GM06990 (cell line): ENCODE results near the gene IFFO2.

ENCODE experiments used
- DNase-seq: peaks from one replicate; pipeline ENCODE4 v3.0.0-alpha.2; 2011; ENCODE audit not compliant: insufficient read length; ENCODE audit errors: extremely low read depth
- H3K27me3 ChIP-seq: replicated peaks from 2 replicates; pipeline ENCODE4 v1.6.0; 2011; ENCODE audit warnings: low read length; ENCODE audit not compliant: control insufficient read depth, insufficient read depth
- H3K36me3 ChIP-seq: 2 replicates; pipeline ENCODE4 v1.5.1; 2011; ENCODE audit warnings: low read length; ENCODE audit not compliant: control insufficient read depth, insufficient read depth
- H3K4me3 ChIP-seq: replicated peaks from 2 replicates; pipeline ENCODE4 v1.5.1; 2011; ENCODE audit warnings: low read depth, mild to moderate bottlenecking, control low read depth, low read length
- TF ChIP-seq, protein P1 (sequence below): IDR thresholded peaks from 2 replicates; pipeline ENCODE4 v1.5.1; 2011; ENCODE audit warnings: low read length, control low read depth, mild to moderate bottlenecking, inconsistent platforms; ENCODE audit not compliant: insufficient read depth, poor library complexity, severe bottlenecking

IFFO2 gene

DNA sequence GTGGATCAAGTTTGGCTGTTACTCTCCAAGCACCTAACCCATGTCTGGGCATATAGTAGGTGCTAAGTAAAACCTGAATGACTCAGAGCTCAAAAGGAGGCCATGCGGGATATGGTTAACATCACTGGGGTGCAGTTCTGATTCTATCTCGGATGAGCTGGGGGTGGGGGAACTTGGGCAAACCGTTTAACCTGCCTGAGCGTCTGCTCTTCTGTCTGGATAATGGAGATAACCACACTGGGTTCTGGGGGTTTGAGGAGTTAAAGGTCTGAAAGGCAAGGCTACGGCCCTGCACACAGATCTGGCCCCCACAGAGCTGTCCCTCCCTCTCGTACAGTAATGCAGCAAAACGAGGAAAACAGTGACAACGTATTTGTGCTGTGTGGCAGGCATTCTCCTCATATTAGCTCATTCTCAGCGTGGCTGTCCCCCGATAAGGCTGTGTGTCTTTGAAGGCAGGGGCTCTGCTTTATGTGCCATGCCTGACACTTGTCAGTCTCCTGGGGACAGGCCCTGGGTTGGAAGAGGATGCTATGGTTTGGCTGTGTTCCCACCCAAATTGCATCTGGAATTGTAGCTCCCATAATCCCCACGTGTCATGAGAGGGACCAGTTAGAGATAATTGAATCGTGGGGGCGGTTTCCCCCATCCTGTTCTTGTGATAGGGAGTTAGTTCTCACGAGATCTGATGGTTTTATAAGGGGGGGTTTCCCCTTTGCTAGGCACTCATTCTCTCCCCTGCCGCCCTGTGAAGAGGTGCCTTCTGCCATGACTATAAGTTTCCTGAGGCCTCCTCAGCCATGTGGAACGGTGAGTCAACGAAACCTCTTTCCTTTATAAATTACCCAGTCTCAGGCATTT is 47.3 kb downstream of the IFFO2 start:
- H3K36me3 ChIP-seq = peaks cover 9% of the 10 kb centered on the region
- DNase-seq = no peak
- no peak overlapping the region for H3K4me3 ChIP-seq
- TF ChIP-seq, protein P1, sequence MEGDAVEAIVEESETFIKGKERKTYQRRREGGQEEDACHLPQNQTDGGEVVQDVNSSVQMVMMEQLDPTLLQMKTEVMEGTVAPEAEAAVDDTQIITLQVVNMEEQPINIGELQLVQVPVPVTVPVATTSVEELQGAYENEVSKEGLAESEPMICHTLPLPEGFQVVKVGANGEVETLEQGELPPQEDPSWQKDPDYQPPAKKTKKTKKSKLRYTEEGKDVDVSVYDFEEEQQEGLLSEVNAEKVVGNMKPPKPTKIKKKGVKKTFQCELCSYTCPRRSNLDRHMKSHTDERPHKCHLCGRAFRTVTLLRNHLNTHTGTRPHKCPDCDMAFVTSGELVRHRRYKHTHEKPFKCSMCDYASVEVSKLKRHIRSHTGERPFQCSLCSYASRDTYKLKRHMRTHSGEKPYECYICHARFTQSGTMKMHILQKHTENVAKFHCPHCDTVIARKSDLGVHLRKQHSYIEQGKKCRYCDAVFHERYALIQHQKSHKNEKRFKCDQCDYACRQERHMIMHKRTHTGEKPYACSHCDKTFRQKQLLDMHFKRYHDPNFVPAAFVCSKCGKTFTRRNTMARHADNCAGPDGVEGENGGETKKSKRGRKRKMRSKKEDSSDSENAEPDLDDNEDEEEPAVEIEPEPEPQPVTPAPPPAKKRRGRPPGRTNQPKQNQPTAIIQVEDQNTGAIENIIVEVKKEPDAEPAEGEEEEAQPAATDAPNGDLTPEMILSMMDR = no peak
- H3K27me3 ChIP-seq = no peaks in the 10 kb centered on the region

DNA sequence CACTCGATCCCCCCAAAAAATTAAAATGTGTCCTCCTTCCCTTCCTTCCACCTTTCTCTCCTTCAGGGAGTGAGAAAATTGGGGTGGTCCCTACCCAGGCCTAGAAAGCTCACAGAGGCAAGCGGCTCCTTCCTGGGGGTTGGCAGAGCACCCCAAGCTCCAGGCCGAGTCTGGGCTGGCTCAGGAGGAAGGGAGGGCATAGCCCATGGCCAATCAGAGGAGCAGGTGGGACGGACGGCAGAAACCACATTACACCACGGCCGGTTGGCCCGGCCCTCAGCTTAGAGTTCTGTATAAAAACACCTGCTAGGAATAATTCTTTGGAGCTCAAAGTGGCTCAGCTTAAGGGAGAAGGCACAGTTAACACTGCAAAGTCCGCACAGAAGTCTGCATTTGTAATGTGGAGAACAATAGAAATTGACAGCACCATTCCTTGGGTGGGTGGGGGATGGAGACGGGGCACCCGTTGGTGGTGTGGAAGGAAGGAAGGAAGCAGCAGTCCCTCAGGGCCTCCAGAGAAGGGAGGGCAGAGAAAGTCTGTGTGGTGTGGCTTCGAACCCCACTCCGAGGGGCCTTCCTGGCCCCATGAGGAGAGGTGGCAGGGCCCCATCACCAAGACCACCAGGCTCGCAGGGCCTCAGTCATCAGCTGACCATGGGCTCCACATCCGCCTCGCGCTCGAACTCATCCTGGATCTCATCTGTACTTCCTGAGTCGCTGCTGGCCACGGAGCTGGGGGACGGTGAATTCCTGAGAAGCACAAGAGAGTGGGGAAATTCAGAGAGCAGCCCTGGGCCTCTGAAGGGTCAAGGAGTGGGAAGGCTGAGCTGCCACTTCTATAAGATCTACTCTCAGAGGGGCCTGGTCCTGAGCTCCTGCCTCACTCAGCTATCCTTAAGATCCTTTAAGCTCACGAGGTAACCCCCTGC is 48.3 kb downstream of the IFFO2 start:
- TF ChIP-seq, protein P1 = no peak
- Histone ChIP-seq H3K27me3 (no peaks in the 10 kb centered on the region), H3K4me3 (no peak overlapping the region), H3K36me3 (peaks cover 9% of the 10 kb centered on the region)
- no peak for DNase-seq

DNA sequence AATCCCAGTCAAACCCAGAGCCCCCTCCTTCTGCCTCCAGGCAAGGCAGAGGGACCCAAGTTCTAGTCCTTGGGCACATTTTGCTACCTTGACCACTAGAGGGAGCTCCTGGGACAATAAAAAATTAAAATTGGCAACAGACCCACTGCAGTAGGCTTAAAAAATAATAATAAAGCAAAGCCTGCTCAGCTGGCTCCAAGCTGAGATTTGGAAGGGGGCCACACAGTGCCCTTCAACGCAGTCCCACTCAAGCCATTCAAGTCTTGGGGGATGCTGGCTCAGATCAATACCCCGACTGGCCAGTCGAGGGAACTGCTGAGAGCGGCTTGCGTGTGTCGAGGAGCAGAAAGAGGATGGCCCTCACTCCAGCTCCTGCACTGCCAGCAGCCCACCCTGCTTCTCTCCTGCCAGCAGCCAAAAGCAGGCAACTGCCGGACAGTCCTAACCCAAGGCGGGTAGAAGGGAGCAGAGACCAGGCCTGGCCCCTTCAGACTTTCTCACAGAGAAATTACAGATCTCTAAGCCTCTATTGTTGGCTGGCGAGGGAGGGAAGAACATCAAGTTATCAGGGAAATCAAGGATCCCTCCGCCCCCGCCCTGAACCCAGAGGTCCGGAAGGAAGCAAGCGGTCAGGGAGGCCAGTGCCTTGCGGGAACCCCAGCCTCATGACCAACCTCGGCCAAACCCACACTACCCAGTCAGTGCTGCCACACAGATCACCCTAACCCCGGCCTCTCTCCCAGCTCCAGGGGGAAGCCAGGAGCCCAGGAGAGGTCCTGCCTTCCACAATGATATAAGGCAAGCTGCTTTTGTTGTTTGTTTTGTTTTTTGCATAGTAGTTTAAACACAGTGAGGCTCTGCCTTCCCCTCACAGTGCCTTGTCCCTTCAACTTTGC is 49.2 kb downstream of the IFFO2 start:
- Histone ChIP-seq H3K36me3 (peaks cover 9% of the 10 kb centered on the region), H3K27me3 (no peaks in the 10 kb centered on the region), H3K4me3 (no peak overlapping the region)
- peak; percentile 29 for DNase-seq
- TF ChIP-seq, protein P1 = peak; percentile 82

DNA sequence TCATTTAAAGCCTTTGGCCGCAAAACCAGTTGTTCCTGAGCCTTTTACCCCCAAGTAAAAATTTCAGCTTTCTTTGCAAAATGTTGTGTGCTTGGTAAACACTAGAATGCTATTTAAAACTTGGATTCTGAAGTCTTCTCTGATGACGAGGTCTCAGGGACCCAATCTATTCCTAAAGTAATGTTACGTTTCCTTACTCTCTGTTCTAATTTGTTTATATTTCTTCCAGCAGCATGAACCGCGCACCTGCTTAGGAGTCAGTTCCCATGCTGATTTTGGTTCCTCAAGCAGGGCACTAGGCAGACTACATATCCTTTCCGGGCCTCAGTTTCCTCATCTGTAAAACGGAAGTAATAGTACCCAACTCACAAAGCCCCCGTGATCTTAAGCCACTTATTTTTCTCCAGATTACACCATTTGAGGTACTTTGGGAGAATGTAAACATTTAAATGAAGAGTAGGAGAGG is 53.2 kb downstream of the IFFO2 start:
- Histone ChIP-seq H3K36me3 (no peaks in the 10 kb centered on the region; the same call in 1 of the 2 replicates), H3K27me3 (no peaks in the 10 kb centered on the region), H3K4me3 (peak overlapping the region; percentile 59)
- TF ChIP-seq, protein P1 = no peak
- DNase-seq = no peak
